Measurements from ENCODE around the gene PRDM12.

The PRDM12 gene

GRCh38 chr9:130639124-130639765 lies 25.1 kb upstream of the PRDM12 start:
- Histone ChIP-seq H3K4me3 (ENCODE audit: low read depth, low read length) (no peak overlapping the region), H3K36me3 (replicated peaks) (peaks cover 20% of the 10 kb centered on the region), H3K27ac (no peak overlapping the region), H3K27me3 (replicated peaks) (no peaks in the 10 kb centered on the region)
- no peak for TF ChIP-seq CTCF (IDR thresholded peaks at IDR 0.05; ENCODE audit: low read depth, low read length, missing control alignments)
- in situ Hi-C loops (cut with HindIII; ENCODE audit: low pct_ligation_motif_present, low sequenced_read_pairs): no loop called here
- DNase-seq: no peak

- no peaks in the 10 kb centered on the region for H3K27me3 ChIP-seq (replicated peaks)
- no peak overlapping the region for H3K4me3 ChIP-seq (ENCODE audit: low read depth, low read length)
- peaks cover 16% of the 10 kb centered on the region for H3K36me3 ChIP-seq (replicated peaks)
- no peak for DNase-seq
- in situ Hi-C loops (cut with HindIII; ENCODE audit: low pct_ligation_motif_present, low sequenced_read_pairs): no loop called here
- TF ChIP-seq CTCF (IDR thresholded peaks at IDR 0.05; ENCODE audit: low read depth, low read length, missing control alignments): no peak
- no peak overlapping the region for H3K27ac ChIP-seq
These were observed 24.4 kb upstream of the PRDM12 start for GRCh38 chr9:130639866-130640555.

GRCh38 chr9:130640681-130641080 lies 23.7 kb upstream of the PRDM12 start:
- Histone ChIP-seq H3K27me3 (replicated peaks) (no peaks in the 10 kb centered on the region), H3K36me3 (replicated peaks) (peaks cover 15% of the 10 kb centered on the region), H3K4me3 (ENCODE audit: low read depth, low read length) (no peak overlapping the region), H3K27ac (no peak overlapping the region)
- no peak for TF ChIP-seq CTCF (IDR thresholded peaks at IDR 0.05; ENCODE audit: low read depth, low read length, missing control alignments)
- in situ Hi-C loops (cut with HindIII; ENCODE audit: low pct_ligation_motif_present, low sequenced_read_pairs): no loop called here
- DNase-seq: no peak

- in situ Hi-C loops (cut with HindIII; ENCODE audit: low pct_ligation_motif_present, low sequenced_read_pairs): no loop called here
- H3K27me3 ChIP-seq (replicated peaks): no peaks in the 10 kb centered on the region
- peaks cover 4% of the 10 kb centered on the region for H3K36me3 ChIP-seq (replicated peaks)
- TF ChIP-seq CTCF (IDR thresholded peaks at IDR 0.05; ENCODE audit: low read depth, low read length, missing control alignments): no peak
- H3K4me3 ChIP-seq (ENCODE audit: low read depth, low read length): no peak overlapping the region
- DNase-seq: no peak
- H3K27ac ChIP-seq: no peak overlapping the region
These were observed 21.5 kb upstream of the PRDM12 start for GRCh38 chr9:130642926-130643325.

- TF ChIP-seq CTCF (IDR thresholded peaks at IDR 0.05; ENCODE audit: low read depth, low read length, missing control alignments): no peak
- Histone ChIP-seq H3K36me3 (replicated peaks) (no peaks in the 10 kb centered on the region), H3K4me3 (ENCODE audit: low read depth, low read length) (no peak overlapping the region), H3K27ac (no peak overlapping the region), H3K27me3 (replicated peaks) (peaks cover 2% of the 10 kb centered on the region)
- DNase-seq: no peak
- in situ Hi-C loops (cut with HindIII; ENCODE audit: low pct_ligation_motif_present, low sequenced_read_pairs): no loop called here
These were observed 13.2 kb upstream of the PRDM12 start for GRCh38 chr9:130651221-130651620.
